ENCODE data around the gene FKBP15. TPM values are rescaled to one million over a fixed set of nuclear protein-coding genes. Genes with fewer than 3 reads are reported as not detected.
A peak's percentile ranks its signal among the peaks of the same experiment; 100 is the strongest.

FKBP15 gene
- total and polyA plus RNA-seq, 2 of the 8 experiments (the other 6 are each of a cell fraction or from before 2014, with no cell fraction given): 9.9 to 13.8 TPM

GRCh38 chr9:113221800-113222481 is 864 bp upstream of the FKBP15 start:
- no peak overlapping the region for H2BK120ac ChIP-seq (replicated peaks; ENCODE audit: low read depth, low read length)
- peak overlapping the region; percentile 95 for H3K18ac ChIP-seq (ENCODE audit: extremely low read depth, low read length)
- H3K23me2 ChIP-seq (ENCODE audit: low read depth, low read length): peaks cover 10% of the 10 kb centered on the region
- POLR2A ChIA-PET (ENCODE audit: partially characterized antibody): interaction anchor here (0.7 to 2.9 kb wide), 12 partner anchors 9 to 188 kb away, joined by 3 to 10 read pairs (median 4); partner anchors contain the start of genes C9orf43, CDC26, POLE3 and PRPF4
- 0 out of 2 replicates have a peak overlapping the region, but pooled peaks have one; percentile 38 for H2BK5ac ChIP-seq (ENCODE audit: low read depth, low read length)
- H2BK15ac ChIP-seq (ENCODE audit: low read length): no peak overlapping the region
- peak overlapping the region; percentile 93 to 96 (median 94) for H3K4me3 ChIP-seq (ENCODE audit: extremely low read depth in 1 of 4, insufficient read depth in 2 of 4, low read depth in 3 of 4, low read length in 4 of 4)
- H3K4me1 ChIP-seq (replicated peaks in 1 of 4; ENCODE audit: control insufficient read depth in 3 of 4, insufficient read depth in 4 of 4, low read length in 3 of 4): peaks cover 0 to 10% (median 1%) of the 10 kb centered on the region in 4 experiments; a peak in 4 of 7 replicates
- H3K27me3 ChIP-seq (replicated peaks in 1 of 4; ENCODE audit: control insufficient read depth in 3 of 4, extremely low read depth in 1 of 4, insufficient read depth in 3 of 4, low read length in 3 of 4): no peaks in the 10 kb centered on the region
- H4K91ac ChIP-seq (replicated peaks; ENCODE audit: insufficient read length, low read length): no peak overlapping the region
- CTCF ChIA-PET (ENCODE audit: partially characterized antibody): interaction anchor here (0.8 to 3.1 kb wide), 8 partner anchors 15 to 370 kb away, joined by 3 to 17 read pairs (median 3); partner anchors contain the start of genes CDC26, PRPF4 and SLC31A2
- 0 out of 2 replicates have a peak, but pooled peaks cover 3% of the 10 kb centered on the region for H3K79me1 ChIP-seq (ENCODE audit: low read depth, low read length)
- no peak for FAIRE-seq
- H3K79me2 ChIP-seq (ENCODE audit: control insufficient read depth in 1 of 2, insufficient read depth in 2 of 2, low read length in 2 of 2): peaks cover 6 to 52% of the 10 kb centered on the region in 2 experiments
- H3K36me3 ChIP-seq (ENCODE audit: control insufficient read depth in 2 of 4, insufficient read depth in 4 of 4, low read length in 3 of 4): no peaks in the 10 kb centered on the region; a peak in 1 of 8 replicates
- H2AFZ ChIP-seq (ENCODE audit: low read length): peak overlapping the region; percentile 91
- peak overlapping the region; percentile 71 for H3K56ac ChIP-seq (replicated peaks; ENCODE audit: insufficient read length, low read depth, low read length)
- no peak for DNase-seq (ENCODE audit: low read depth in 1 of 2, low spot score in 2 of 2)
- 18% methylated on average over 20 of the region's 20 CpGs; no CpG with 5 or more reads in 1 of the 2 experiments for WGBS, 2 experiments (ENCODE audit: extremely low coverage in 1 of 2, insufficient coverage in 1 of 2, insufficient read length in 1 of 2, insufficient replicate concordance in 2 of 2, low coverage in 1 of 2, low lambda C conversion rate in 2 of 2, missing lambda C conversion rate in 1 of 2)
- H2AK5ac ChIP-seq (ENCODE audit: low read depth, low read length): no peak overlapping the region
- H3K9me3 ChIP-seq (ENCODE audit: insufficient read depth in 2 of 2, low read depth in 1 of 2, low read length in 1 of 2): no peaks in the 10 kb centered on the region
- no peak overlapping the region for H3K23ac ChIP-seq (ENCODE audit: insufficient read length)
- H3K4ac ChIP-seq (replicated peaks; ENCODE audit: insufficient read length, low read depth, low read length): no peak overlapping the region
- H3K27ac ChIP-seq (ENCODE audit: low read depth, low read length): peak overlapping the region; percentile 71; the same call in 1 of the 2 replicates
- no peak overlapping the region for H2BK12ac ChIP-seq (ENCODE audit: low read depth, low read length)
- no peak overlapping the region for H3K14ac ChIP-seq (ENCODE audit: insufficient read length)
- peak overlapping the region; percentile 78 to 93 (median 82) for H3K9ac ChIP-seq (replicated peaks in 1 of 4; ENCODE audit: extremely low read depth in 1 of 4, low read depth in 3 of 4, low read length in 3 of 4)
- H4K20me1 ChIP-seq (replicated peaks in 1 of 2; ENCODE audit: control insufficient read depth in 1 of 2, insufficient read depth in 2 of 2, low read length in 2 of 2): peaks cover 0 to 2% of the 10 kb centered on the region in 2 experiments
- H4K5ac ChIP-seq (ENCODE audit: insufficient read length, low read depth, low read length): peak overlapping the region; percentile 90
- peak overlapping the region; percentile 93 to 99 for H3K4me2 ChIP-seq (ENCODE audit: insufficient read depth in 1 of 2, low read depth in 2 of 2, low read length in 2 of 2)
- H4K8ac ChIP-seq (ENCODE audit: extremely low read depth, insufficient read depth, low read length): peak overlapping the region; percentile 59; the same call in 1 of the 2 replicates
- no peak overlapping the region for H2BK20ac ChIP-seq (ENCODE audit: low read length)
- peak; percentile 15 for TF ChIP-seq KDM4A (IDR thresholded peaks at IDR 0.05; ENCODE audit: low read depth, low read length, severe bottlenecking)
- TF ChIP-seq EGR1 (IDR thresholded peaks at IDR 0.05; ENCODE audit: borderline replicate concordance, low read depth, low read length): no peak
- no peak for TF ChIP-seq CBX5 (IDR thresholded peaks at IDR 0.05; ENCODE audit: low read depth, low read length)
- no peak for TF ChIP-seq EZH2 (IDR thresholded peaks at IDR 0.05; ENCODE audit: low read depth, low read length, severe bottlenecking)
- TF ChIP-seq JUND (IDR thresholded peaks at IDR 0.05; ENCODE audit: low read length): no peak
- TF ChIP-seq TAF7 (optimal IDR thresholded peaks at IDR 0.05; ENCODE audit: borderline replicate concordance, low read depth, low read length): no peak
- TF ChIP-seq POLR2A (IDR thresholded peaks at IDR 0.05; ENCODE audit: control extremely low read depth in 1 of 2, low read depth in 2 of 2, low read length in 2 of 2): peak in 1 of 2 experiments; percentile 3; a peak in 1 of 3 replicates
- no peak for TF ChIP-seq BACH1 (IDR thresholded peaks at IDR 0.05; ENCODE audit: low read length)
- no peak for TF ChIP-seq MAX (IDR thresholded peaks at IDR 0.05)
- TF ChIP-seq CHD2 (IDR thresholded peaks at IDR 0.05; ENCODE audit: low read length): no peak
- no peak for TF ChIP-seq POU5F1 (IDR thresholded peaks at IDR 0.05; ENCODE audit: low read depth, low read length)
- TF ChIP-seq ATF3 (IDR thresholded peaks at IDR 0.05; ENCODE audit: insufficient read depth, low read depth, low read length): no peak

Data from H1 (cell line).